Activated T-cell treated with anti-CD3 and anti-CD28 coated beads for 4 hours (primary cell): Measurements from ENCODE around the gene MUSK.

Source experiments
- DNase-seq: peaks from one replicate; pipeline ENCODE4 v3.0.0-alpha.2; 2020

Gene MUSK

GRCh38 chr9:110700953-110701352 is 32.4 kb downstream of the MUSK start:
- no peak for DNase-seq

DNA sequence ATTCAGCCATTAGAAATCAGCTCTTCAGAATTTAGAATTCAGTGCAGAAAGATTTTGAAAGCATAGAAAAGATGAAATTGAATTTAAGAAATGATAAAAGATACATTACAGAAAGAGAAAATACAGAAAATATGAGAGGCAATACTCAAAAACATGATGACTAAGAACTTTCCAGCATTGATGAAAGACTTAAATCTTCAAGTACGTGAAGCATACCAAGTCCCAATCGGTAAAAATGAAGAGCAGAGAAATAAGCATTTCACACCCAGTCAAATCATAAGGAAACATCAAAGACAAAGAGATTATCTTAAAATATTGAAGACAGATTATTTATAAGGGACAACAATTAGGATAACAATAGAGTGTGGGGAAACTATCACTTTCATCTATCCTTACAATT is 35.1 kb downstream of the MUSK start:
- DNase-seq: no peak

- DNase-seq: no peak
These were observed 38.8 kb downstream of the MUSK start for GRCh38 chr9:110707419-110707818.

DNA sequence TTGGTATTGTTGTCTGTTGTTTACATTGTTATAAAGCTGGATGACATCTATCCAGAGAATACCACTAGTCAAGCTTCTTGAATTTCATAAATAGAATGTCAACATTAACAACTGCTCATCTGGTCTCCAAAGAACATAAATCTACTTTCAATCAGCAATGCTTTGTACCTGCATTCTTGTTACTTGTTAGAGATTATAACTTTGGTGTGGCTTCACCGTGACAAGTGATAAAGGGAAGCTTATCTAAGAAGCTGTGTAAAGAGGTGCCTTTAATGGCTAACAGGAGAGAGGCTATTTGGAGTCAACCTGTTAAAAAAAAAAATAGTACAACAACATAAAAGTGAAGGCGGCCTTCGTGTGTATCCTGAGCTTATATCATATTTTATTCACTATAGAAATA is 41.8 kb downstream of the MUSK start:
- DNase-seq: no peak

DNA sequence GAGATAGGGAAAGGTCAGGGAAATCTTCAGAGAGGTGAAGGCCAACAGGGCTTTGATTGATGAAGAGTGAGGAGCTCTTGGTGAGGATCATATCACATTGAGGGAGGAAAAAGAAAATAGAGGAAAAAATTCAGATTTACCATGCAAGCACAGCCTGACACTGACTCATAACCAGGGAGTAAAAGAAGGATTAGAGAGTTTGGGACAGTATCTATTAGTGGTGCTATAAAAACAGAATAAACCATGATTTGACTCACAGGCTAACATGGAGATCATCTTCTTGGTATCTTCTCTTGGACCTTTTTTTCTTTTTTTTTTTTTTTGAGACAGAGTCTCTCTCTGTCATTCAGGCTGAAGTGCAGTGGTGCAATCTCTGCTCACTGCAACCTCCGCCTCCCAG is 44.4 kb downstream of the MUSK start:
- DNase-seq: no peak

DNA sequence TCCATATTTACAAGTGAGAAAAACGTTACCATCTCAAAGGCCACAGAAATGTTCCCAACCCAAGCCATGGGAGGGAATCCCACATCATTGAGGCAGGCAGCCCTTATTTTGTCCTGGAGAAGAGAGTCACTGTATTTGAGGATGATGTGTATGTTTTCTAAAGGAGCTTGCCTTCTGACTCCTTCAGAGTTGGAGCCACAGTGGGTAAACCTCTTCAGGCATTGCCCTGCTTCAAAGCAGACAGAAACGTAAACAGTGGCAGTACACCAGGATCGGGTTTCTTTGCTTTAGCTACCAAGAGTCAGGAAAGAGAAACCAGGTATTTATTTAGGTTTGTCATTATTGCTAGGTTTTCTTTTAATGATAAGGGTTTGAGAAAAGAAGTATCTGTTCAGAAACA is 45.7 kb downstream of the MUSK start:
- no peak for DNase-seq

DNA sequence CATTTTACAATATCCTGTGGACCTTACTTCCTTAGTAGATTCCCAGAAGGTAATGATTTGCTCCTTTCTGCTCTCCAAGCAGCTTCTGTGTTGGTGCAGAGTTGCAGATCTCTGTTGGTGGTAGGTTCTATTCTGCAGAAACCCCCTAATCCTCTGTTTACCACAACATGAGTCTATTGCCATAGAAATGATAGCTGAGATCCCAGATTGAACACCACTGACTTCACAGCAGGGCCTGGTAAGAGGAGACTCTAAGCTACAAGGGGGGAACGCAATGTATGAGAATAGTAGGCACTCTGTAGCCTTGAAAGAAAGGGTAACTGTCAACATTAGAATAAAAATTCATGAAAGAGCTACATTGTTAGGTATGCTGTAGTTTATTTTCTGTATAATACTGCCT is 59.5 kb downstream of the MUSK start:
- no peak for DNase-seq

GRCh38 chr9:110729641-110730040 is 61.0 kb downstream of the MUSK start:
- DNase-seq: no peak

DNA sequence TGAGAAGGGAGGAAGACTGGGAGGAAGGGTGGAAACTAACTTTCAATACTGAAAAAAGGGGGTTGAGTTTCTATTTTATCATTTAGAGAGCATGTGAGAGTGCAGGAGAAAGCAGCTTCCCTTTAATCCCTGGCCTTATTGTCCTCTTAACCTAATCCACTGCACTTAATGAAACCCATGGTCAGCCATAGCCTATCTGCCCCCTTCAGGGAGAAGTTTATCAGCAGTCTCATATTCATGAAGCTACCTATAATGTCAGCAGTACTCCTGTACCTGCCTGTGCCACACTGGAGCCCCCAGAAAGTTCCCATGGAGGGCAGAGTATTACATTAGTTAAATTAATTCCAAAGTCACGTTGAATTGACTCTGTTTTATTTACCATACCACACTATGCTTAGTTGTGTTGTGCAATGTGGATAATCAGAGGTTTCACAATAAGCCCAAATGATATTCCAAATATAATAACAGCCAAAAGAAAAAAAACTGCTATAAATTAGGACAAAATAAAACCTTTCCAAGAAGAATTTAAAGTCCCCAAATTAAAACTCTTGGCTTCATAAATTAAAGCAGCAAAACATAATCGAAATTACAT is 62.9 kb downstream of the MUSK start:
- DNase-seq: no peak

DNA sequence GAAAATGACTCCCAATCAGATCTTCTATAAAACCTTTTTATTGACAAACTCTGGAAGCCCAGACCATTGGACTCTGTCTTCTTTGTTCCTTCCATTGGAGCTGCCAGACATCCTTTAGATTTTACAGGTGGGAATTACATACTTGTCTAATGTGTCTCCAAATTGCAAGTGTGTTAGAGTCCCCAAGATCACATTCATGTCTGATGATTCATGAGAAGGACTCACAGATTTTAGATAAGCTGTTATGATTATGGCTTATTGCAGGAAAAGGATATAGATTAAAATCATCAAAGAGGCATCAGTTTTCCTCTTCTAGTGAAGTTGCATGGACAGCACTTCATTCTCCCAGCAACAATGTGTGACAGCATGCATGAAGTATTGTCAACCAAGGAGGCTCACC is 70.4 kb downstream of the MUSK start:
- no peak for DNase-seq

GRCh38 chr9:110742741-110743371 is 74.3 kb downstream of the MUSK start:
- no peak for DNase-seq

DNA sequence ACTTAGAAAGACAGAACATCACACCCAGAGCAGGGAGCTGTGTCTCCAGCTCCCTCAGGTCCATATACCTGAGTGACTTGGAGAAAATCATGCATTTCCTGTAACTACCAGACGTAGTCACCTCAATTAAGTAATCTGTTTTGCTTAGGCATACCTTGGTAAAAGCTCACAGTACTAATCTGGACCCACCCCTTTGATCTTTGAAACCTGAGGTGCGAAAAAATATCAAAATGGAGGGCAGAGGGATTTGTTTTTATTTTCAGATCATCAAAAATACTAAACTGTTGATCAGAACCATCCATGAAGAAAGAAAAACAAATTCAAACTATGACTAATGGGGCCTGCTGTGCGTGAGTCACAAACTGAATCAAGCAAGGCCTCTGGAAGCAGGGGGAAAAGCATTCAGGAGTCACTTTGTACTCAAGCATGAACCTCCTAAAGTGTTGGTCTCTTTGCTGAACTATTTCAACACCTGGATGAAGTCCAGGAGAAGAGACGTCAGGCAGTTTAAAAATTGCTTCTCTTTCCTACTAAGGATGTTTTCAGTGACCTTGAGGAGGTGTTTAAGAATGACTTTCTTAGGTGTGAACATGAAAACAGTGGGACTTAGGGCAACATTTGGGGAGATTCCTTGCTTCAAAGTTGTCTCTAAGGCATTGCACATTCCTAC is 76.3 kb downstream of the MUSK start:
- DNase-seq: no peak

- no peak for DNase-seq
These were observed 77.1 kb downstream of the MUSK start for GRCh38 chr9:110745676-110746075.

DNA sequence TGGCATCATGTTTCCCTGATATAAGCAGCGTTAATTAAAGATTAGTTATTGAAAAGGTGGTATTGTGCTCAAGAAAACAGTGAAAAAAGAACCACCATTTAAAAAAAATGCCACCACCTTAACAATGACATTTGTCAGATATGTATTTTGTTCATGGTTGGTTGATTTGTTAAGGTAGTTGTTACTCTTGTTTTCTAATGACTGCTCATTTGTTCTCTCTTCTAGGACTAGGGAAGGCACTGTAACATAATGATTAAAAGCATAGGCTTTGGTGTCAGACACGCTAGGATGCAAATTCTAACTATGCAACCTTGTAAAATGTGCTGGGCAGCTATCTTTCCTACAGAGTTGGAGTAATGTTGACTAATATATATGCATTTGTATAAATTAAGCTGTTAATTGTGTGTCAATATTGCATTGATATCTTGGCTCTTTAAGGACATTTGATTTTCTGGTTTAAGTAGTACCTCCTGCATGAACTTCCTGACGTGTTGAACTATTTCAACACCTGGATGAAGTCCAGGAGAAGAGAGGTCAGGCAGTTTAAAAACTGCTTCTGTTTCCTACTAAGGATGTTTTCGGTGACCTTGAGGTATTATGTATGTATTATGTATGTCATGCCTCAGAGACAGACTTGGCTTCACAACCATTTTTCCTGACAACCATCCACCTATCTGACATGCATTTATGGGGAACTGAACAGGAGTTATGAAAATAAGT is 77.8 kb downstream of the MUSK start:
- DNase-seq: no peak

GRCh38 chr9:110748251-110748893 is 79.8 kb downstream of the MUSK start:
- DNase-seq: no peak

DNA sequence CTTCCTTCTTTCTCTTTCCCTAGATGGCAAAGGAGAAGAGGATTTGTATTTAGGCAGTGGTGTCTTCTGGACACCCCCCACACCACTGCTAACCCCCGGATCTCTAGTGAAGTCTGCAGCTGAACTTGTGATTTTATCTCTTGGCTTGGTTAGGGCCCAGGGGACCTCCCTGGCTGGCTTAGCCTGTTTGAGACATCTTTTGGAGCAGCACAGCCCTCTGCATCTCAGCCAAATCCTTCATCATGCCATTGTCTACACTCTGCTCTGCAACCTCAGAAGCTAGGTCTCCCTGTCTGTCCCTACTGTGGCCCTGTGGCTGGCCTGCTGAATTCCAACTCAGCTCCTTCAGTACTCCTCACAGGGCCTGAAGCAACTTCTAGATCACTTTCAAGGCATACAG is 81.7 kb downstream of the MUSK start:
- no peak for DNase-seq

DNA sequence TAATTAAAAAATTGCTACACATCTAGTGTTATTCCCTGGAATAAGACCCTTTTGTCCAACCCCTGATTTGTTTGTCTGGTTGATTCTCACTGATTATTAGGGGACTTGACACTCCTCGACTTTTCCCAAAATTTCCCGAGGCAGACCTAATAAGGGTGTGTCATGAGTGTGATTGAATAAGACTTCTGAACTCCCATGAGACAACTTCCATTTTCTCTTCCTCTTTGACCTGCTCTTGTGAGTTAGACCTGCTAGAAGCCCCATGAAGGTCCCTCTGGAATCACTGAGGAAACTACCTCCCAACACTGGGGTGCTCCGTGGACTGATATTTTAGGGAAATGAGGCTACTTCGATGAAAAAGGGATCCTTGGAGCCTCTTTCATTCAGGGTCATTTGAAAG is 83.4 kb downstream of the MUSK start:
- no peak for DNase-seq

- no peak for DNase-seq
These were observed 84.2 kb downstream of the MUSK start for GRCh38 chr9:110752766-110753165.

GRCh38 chr9:110753731-110754231 is 85.2 kb downstream of the MUSK start:
- no peak for DNase-seq

DNA sequence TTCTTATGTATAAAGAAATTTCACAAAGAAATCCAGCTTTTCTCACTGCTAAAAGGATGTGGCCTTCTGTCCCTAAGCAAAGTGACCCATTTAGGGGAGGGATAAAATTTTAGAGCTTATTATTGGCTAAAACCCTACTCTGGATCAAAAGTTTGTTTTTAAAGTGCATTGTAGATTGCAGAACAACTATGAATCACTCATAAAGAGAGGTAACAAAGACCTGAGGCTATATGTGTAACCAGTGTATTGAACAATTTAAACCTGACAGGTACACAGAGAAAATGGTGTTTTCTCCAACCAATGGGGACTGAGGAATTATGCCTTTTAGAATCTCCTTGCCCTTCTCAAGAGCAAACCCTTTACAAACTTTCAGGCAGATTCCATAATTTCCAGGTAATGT is 86.6 kb downstream of the MUSK start:
- DNase-seq: no peak

DNA sequence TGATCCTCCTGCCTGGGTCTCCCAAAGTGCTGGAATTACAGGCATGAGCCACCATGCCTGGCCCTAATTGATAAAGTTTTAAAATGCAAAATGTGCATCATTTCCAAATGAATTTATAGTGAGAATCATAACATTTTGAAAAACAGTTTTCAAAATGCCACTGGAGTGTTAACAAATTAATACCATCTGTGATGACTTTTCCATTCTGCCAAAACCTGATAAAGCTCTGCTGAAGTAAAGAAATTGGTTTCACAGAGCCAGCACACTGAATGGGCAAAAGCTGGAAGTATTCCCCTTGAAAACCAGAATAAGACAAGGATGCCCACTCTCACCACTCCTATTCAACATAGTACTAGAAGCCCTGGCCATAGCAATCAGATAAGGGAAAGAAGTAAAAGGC is 89.6 kb downstream of the MUSK start:
- DNase-seq: no peak

GRCh38 chr9:110762783-110763182 is 94.2 kb downstream of the MUSK start:
- no peak for DNase-seq

- DNase-seq: no peak
These were observed 95.0 kb downstream of the MUSK start for GRCh38 chr9:110763568-110763967.
